Epithelial cell of proximal tubule (primary cell): Measurements from ENCODE around the gene UBA52. TPM values are rescaled to one million over a fixed set of nuclear protein-coding genes. Genes with fewer than 3 reads are reported as not detected.

ENCODE experiments used
- DNase-seq: peaks from one replicate; pipeline ENCODE4 v3.0.0-alpha.2; 2011; ENCODE audit warnings: low read depth
- H3K4me3 ChIP-seq: 2 replicates; pipeline ENCODE4 v1.5.1; 2011; ENCODE audit warnings: low read depth, mild to moderate bottlenecking, low read length
- CTCF ChIP-seq: conservative IDR thresholded peaks from 2 replicates; pipeline ENCODE4 v1.5.1; 2012; ENCODE audit warnings: low read depth, mild to moderate bottlenecking, low read length
- total RNA-seq: library from RNA; depleted of rRNA; stranded (reverse); fragments of >200 nt; gene quantifications from 2 replicates; pipeline ENCODE4 v1.2.3, GENCODE V29; 2015

The UBA52 gene
- total RNA-seq, 1 donor from 2014 or later = 1,698 TPM

- DNase-seq = no peak
- no peak for TF ChIP-seq CTCF
- H3K4me3 ChIP-seq = no peak overlapping the region
Measured at GRCh38 chr19:18609717-18610051, 38.0 kb downstream of the UBA52 start.

- TF ChIP-seq CTCF = no peak
- no peak overlapping the region for H3K4me3 ChIP-seq
- no peak for DNase-seq
Measured at GRCh38 chr19:18610245-18610555, 38.5 kb downstream of the UBA52 start.

- no peak for DNase-seq
- TF ChIP-seq CTCF = no peak
- H3K4me3 ChIP-seq = no peak overlapping the region
Measured at GRCh38 chr19:18610556-18611326, 39.1 kb downstream of the UBA52 start.

- no peak overlapping the region for H3K4me3 ChIP-seq
- TF ChIP-seq CTCF = no peak
- DNase-seq = no peak
Measured at GRCh38 chr19:18611327-18612050, 39.8 kb downstream of the UBA52 start.

- peak overlapping the region; percentile 28 for H3K4me3 ChIP-seq
- DNase-seq = no peak
- no peak for TF ChIP-seq CTCF
Measured at GRCh38 chr19:18612051-18612771, 40.6 kb downstream of the UBA52 start.

- peak within 1 kb of the TSS; percentile 28 for H3K4me3 ChIP-seq
- no peak for DNase-seq
- no peak for TF ChIP-seq CTCF
Measured at GRCh38 chr19:18612772-18613588, 41.3 kb downstream of the UBA52 start, which contains the start of gene TMEM59L. Gene TMEM59L, plus strand, starts transcription at chr19:18612870. Its CDS starts 89 bp downstream, at chr19:18612959.
